ENCODE data around the gene SCYL3. TPM values are rescaled to one million over a fixed set of nuclear protein-coding genes. Genes with fewer than 3 reads are reported as not detected.
"Not testable (repeated sequence)": the region's sequence is repeated elsewhere in the genome, so short reads cannot be mapped to it uniquely, and the experiment has no call there.

Gene SCYL3
- total RNA-seq, 1 donor from 2014 or later, result 9.9 TPM

DNA sequence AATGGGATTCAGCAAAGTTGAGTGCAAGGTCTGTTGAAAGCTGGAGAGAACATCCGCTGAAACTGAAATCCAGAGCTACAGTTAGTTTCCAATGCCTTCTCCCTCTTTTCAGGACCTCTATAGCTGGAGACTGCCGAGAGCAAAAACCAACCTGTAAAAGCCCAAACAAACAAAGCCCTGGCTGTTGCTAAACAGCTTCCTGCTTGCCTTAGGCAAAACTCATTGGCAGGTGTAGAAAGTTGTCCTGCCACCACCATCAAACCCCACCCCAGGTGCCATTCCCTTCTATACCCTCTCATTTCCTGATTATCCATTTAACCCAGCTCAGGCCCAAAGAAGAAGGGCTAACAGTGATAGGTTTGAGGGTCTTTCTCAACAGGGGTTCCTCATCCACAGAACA lies 24.7 kb downstream of the SCYL3 start:
- ATAC-seq, result no peak
- TF ChIP-seq, protein P1, sequence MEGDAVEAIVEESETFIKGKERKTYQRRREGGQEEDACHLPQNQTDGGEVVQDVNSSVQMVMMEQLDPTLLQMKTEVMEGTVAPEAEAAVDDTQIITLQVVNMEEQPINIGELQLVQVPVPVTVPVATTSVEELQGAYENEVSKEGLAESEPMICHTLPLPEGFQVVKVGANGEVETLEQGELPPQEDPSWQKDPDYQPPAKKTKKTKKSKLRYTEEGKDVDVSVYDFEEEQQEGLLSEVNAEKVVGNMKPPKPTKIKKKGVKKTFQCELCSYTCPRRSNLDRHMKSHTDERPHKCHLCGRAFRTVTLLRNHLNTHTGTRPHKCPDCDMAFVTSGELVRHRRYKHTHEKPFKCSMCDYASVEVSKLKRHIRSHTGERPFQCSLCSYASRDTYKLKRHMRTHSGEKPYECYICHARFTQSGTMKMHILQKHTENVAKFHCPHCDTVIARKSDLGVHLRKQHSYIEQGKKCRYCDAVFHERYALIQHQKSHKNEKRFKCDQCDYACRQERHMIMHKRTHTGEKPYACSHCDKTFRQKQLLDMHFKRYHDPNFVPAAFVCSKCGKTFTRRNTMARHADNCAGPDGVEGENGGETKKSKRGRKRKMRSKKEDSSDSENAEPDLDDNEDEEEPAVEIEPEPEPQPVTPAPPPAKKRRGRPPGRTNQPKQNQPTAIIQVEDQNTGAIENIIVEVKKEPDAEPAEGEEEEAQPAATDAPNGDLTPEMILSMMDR (IDR thresholded peaks at IDR 0.05), result no peak

DNA sequence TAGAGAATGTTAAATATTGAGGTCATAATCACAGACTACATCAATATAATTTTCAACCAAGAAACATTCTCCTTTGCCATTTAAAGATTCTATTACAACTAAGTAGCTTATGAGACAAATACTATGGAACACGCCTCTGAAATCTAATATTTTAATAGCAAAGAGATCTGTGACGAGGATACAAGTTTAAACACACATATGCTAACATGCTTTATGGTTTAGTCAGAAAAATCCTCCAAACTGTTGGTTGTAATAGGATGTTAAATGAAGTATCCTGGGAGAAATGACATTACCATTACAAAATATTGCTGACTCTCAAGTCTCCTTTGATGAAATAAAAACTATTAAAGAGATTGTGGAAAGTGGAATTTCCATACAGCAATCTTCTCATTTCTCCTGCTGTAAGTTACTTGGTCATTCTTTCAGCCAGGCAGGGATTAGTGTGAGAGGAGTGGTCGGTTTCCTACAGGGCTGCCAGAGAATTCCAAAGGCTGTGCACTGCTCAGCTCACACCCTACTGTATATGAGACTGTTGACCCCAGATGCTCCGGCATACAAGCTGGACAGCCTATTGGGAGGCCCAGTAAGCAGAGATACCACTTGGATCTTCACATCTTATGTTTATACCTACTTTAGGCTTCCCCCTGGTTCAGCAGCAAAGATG lies 26.6 kb downstream of the SCYL3 start:
- no peak overlapping the region for H3K27ac ChIP-seq
- no peak for DNase-seq
- H3K36me3 ChIP-seq, result peaks cover 100% of the 10 kb centered on the region
- no peak for ATAC-seq
- no peaks in the 10 kb centered on the region for H3K27me3 ChIP-seq (ENCODE audit: low read depth)
- intact Hi-C loops (cut with DNase I), result no loop called here
- H3K9me3 ChIP-seq, result no peaks in the 10 kb centered on the region
- no peak overlapping the region for H3K4me3 ChIP-seq
- TF ChIP-seq, protein P1 (IDR thresholded peaks at IDR 0.05), result no peak
- no peaks in the 10 kb centered on the region for H3K4me1 ChIP-seq

More for the DNA sequence above, 24.7 kb downstream of the SCYL3 start:
- Histone ChIP-seq H3K27ac (no peak overlapping the region), H3K36me3 (peaks cover 100% of the 10 kb centered on the region), H3K4me1 (no peaks in the 10 kb centered on the region), H3K4me3 (no peak overlapping the region), H3K27me3 (ENCODE audit: low read depth) (no peaks in the 10 kb centered on the region), H3K9me3 (no peaks in the 10 kb centered on the region)
- intact Hi-C loops (cut with DNase I), result no loop called here
- DNase-seq, result no peak

DNA sequence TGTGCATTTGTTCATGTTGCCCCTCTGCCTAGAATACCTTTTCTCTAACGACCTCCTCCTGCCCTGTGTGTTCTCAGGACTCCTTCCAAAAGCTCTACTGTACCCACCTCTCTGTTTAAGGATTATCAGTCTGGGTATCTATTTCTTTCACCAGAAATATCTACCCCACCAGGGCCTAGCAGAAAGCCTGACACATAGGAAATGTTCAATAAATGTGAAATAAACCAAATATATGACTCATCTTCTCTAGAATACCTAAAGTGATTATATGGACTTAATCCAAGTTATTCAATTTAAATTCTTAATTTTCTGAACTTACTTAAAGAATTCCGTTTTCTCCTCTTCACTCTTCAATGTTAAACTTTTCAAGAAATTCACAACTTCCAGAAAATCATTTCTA lies 27.1 kb downstream of the SCYL3 start:
- Histone ChIP-seq H3K27me3 (ENCODE audit: low read depth) (no peaks in the 10 kb centered on the region), H3K9me3 (no peaks in the 10 kb centered on the region), H3K4me1 (no peaks in the 10 kb centered on the region), H3K36me3 (peaks cover 100% of the 10 kb centered on the region), H3K27ac (no peak overlapping the region), H3K4me3 (no peak overlapping the region)
- TF ChIP-seq, protein P1 (IDR thresholded peaks at IDR 0.05), result no peak
- ATAC-seq (no peak), DNase-seq (no peak)
- intact Hi-C loops (cut with DNase I), result no loop called here

DNA sequence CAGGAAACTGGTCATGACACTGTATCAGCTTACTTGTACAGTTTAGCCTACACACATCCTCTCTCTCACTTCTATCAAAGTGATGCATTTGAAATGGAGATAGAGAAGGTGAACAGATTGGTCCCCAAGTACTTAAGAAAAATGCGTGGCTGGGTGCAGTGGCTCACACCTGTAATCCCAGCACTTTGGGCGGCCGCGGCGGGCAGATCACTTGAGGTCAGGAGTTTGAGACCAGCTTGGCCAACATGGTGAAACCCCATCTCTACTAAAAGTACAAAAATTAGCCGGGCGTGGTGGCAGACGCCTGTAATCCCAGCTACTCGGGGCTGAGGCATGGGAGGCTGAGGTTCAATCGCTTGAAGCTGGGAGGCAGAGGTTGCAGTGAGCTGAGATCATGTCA lies 29.2 kb downstream of the SCYL3 start:
- ATAC-seq; H3K27ac ChIP-seq; DNase-seq; H3K9me3 ChIP-seq; H3K27me3 ChIP-seq (ENCODE audit: low read depth); H3K4me1 ChIP-seq; intact Hi-C loops (cut with DNase I); H3K4me3 ChIP-seq: not testable (repeated sequence)
- H3K36me3 ChIP-seq, result peaks cover 100% of the 10 kb centered on the region

DNA sequence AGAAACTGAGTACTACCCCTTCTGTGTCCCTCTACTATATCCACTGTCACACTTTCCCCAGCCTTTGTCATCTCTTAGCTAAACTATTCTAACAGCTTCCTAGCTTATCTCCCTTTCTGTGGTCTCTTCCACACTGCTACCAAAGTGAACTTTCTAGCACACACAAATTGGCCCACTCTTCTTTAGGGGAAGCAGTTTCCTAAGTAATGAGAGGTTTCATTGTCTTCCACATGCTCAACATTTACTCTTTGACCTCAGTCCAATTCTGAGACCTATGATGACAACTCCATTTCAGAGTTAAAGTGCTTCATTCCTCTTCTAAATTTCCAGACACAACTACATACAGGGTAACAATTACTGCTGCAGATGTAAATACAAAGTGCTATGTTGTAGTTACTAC lies 32.9 kb downstream of the SCYL3 start:
- intact Hi-C loops (cut with DNase I), result no loop called here

DNA sequence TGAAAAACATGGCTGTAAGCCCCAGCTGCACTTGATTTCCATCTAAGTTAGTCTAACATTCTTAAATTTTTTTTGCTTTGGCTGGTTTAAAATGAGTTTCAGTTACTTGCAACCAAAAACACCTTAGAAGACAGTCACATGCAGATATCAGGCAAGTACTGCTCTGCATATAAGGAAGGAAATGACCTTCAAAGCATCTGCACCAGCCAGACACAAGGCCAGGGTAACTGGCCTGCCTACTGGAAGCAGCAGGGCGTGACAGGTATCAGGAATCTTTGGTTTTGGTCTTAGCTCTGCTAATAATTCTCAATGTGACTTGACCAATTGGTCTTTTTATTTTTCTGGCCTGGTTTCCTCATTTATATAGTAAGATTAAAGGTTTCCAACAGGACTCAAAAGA lies 33.5 kb downstream of the SCYL3 start:
- no peaks in the 10 kb centered on the region for H3K27me3 ChIP-seq (ENCODE audit: low read depth)
- H3K36me3 ChIP-seq, result peaks cover 99% of the 10 kb centered on the region
- H3K9me3 ChIP-seq, result no peaks in the 10 kb centered on the region
- TF ChIP-seq, protein P1 (IDR thresholded peaks at IDR 0.05), result no peak
- H3K4me1 ChIP-seq, result no peaks in the 10 kb centered on the region
- intact Hi-C loops (cut with DNase I), result no loop called here
- ATAC-seq (no peak), DNase-seq (no peak)
- no peak overlapping the region for H3K4me3 ChIP-seq
- H3K27ac ChIP-seq, result no peak overlapping the region

More for the DNA sequence above, 32.9 kb downstream of the SCYL3 start:
- no peak for DNase-seq
- H3K9me3 ChIP-seq, result no peaks in the 10 kb centered on the region
- no peak overlapping the region for H3K4me3 ChIP-seq
- TF ChIP-seq, protein P1 (IDR thresholded peaks at IDR 0.05), result no peak
- no peaks in the 10 kb centered on the region for H3K4me1 ChIP-seq
- H3K36me3 ChIP-seq, result peaks cover 99% of the 10 kb centered on the region
- H3K27ac ChIP-seq, result no peak overlapping the region
- no peak for ATAC-seq
- H3K27me3 ChIP-seq (ENCODE audit: low read depth), result no peaks in the 10 kb centered on the region

All from lower lobe of right lung (tissue), 2 donors.